ENCODE data around the gene CHRNA4. TPM values are rescaled to one million over a fixed set of nuclear protein-coding genes. Genes with fewer than 3 reads are reported as not detected.

The CHRNA4 gene
- polyA plus RNA-seq, 1 donor, result 0.45 TPM

- Histone ChIP-seq H3K27me3 (ENCODE audit: control insufficient read depth, insufficient read depth, low read length) (no peaks in the 10 kb centered on the region), H3K9me3 (ENCODE audit: control insufficient read depth, low read depth, low read length) (no peaks in the 10 kb centered on the region), H3K4me1 (ENCODE audit: control insufficient read depth, insufficient read depth, low read length) (peaks cover 3% of the 10 kb centered on the region), H3K27ac (ENCODE audit: low read length) (no peak overlapping the region), H3K36me3 (ENCODE audit: control insufficient read depth, insufficient read depth, low read length) (no peaks in the 10 kb centered on the region), H3K4me3 (ENCODE audit: low read length) (no peak overlapping the region)
- DNase-seq, result peak; percentile 36 to 73
- no CpG with 5 or more reads among the region's 13 CpGs for WGBS (ENCODE audit: insufficient coverage, low lambda C conversion rate)
Observed at GRCh38 chr20:63330940-63331339, 30.2 kb downstream of the CHRNA4 start.

GRCh38 chr20:63330084-63330760 lies 30.9 kb downstream of the CHRNA4 start:
- no CpG with 5 or more reads among the region's 20 CpGs for WGBS (ENCODE audit: insufficient coverage, low lambda C conversion rate)

DNA sequence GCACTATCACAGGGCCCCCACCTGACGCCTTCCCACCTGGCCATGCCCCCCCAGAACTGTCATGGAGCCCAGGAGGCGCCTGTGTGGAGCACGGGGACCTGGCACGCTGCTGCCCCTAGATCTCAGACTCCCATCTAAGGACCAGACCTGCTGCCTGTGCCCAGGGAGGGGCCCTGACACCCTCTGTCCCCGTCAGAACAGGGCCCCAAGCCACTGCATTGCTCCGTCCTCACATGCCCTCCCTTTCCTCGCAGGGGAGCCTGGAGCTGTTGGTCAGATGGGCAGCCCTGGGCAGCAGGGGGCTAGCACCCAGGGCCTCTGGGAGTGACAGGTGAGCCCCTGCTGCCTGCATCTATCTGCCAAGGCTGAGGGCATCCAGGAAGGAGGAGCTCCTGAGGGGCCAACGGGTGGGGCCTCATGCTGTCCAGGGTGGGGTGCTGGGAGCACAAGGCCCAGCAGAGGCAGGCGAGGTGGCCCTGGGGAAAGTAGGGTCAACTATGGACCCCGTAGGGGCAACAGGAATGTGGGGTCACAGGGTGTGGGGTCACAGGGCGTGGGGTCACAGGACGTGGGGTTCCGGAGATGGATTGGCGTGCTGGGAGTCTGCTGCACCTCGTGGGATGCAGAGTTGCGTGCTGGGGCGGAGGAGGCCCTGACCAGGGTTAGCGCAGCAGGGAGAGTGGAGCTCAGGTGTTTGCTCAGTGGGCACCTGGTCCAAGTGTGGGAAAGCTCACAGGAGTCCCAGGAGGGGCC lies 31.6 kb downstream of the CHRNA4 start:
- H3K4me1 ChIP-seq (ENCODE audit: control insufficient read depth, insufficient read depth, low read length), result peaks cover 3% of the 10 kb centered on the region
- no peaks in the 10 kb centered on the region for H3K9me3 ChIP-seq (ENCODE audit: control insufficient read depth, low read depth, low read length)
- no peak overlapping the region for H3K4me3 ChIP-seq (ENCODE audit: low read length)
- no peaks in the 10 kb centered on the region for H3K36me3 ChIP-seq (ENCODE audit: control insufficient read depth, insufficient read depth, low read length)
- no CpG with 5 or more reads among the region's 18 CpGs for WGBS (ENCODE audit: insufficient coverage, low lambda C conversion rate)
- DNase-seq, result no peak
- H3K27ac ChIP-seq (ENCODE audit: low read length), result no peak overlapping the region
- H3K27me3 ChIP-seq (ENCODE audit: control insufficient read depth, insufficient read depth, low read length), result no peaks in the 10 kb centered on the region

More at GRCh38 chr20:63330084-63330760, 30.9 kb downstream of the CHRNA4 start:
- Histone ChIP-seq H3K4me1 (ENCODE audit: control insufficient read depth, insufficient read depth, low read length) (peaks cover 3% of the 10 kb centered on the region), H3K9me3 (ENCODE audit: control insufficient read depth, low read depth, low read length) (no peaks in the 10 kb centered on the region), H3K27ac (ENCODE audit: low read length) (no peak overlapping the region), H3K4me3 (ENCODE audit: low read length) (no peak overlapping the region), H3K27me3 (ENCODE audit: control insufficient read depth, insufficient read depth, low read length) (no peaks in the 10 kb centered on the region), H3K36me3 (ENCODE audit: control insufficient read depth, insufficient read depth, low read length) (no peaks in the 10 kb centered on the region)
- no peak for DNase-seq

DNA sequence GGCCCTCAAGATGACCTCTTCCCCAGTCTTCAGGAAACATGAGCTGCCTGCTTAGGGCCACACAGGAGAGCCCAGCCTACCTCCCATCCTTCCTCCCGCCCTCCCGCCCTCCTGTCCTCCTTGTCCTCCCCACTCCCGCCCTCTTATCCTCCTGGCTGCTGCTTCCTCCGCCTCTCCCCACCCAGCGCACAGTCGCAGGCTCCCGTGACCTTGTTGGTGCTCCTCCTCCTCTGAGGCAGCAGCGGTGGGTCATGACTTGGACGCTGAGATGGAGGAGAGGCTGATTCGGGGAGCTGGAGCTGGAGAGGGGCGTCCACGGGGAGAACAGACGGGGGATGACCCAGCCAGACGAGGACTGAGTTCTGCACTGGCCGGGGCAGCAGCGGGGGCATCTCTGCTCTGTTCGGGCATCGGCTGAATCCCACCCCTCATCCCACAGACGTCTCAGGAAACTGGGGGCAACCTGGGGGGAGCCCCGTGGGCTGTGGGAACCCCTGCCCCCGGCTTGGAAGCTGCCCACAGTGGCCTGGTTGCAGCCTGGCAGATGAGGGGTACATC lies 32.4 kb downstream of the CHRNA4 start:
- no peak overlapping the region for H3K27ac ChIP-seq (ENCODE audit: low read length)
- H3K4me3 ChIP-seq (ENCODE audit: low read length), result no peak overlapping the region
- H3K27me3 ChIP-seq (ENCODE audit: control insufficient read depth, insufficient read depth, low read length), result no peaks in the 10 kb centered on the region
- no peaks in the 10 kb centered on the region for H3K36me3 ChIP-seq (ENCODE audit: control insufficient read depth, insufficient read depth, low read length)
- DNase-seq, result no peak
- no peaks in the 10 kb centered on the region for H3K9me3 ChIP-seq (ENCODE audit: control insufficient read depth, low read depth, low read length)
- no CpG with 5 or more reads among the region's 21 CpGs for WGBS (ENCODE audit: insufficient coverage, low lambda C conversion rate)
- peaks cover 3% of the 10 kb centered on the region for H3K4me1 ChIP-seq (ENCODE audit: control insufficient read depth, insufficient read depth, low read length)

GRCh38 chr20:63328026-63328700 lies 33.0 kb downstream of the CHRNA4 start:
- no CpG with 5 or more reads among the region's 20 CpGs for WGBS (ENCODE audit: insufficient coverage, low lambda C conversion rate)
- Histone ChIP-seq H3K36me3 (ENCODE audit: control insufficient read depth, insufficient read depth, low read length) (no peaks in the 10 kb centered on the region), H3K27ac (ENCODE audit: low read length) (no peak overlapping the region), H3K9me3 (ENCODE audit: control insufficient read depth, low read depth, low read length) (no peaks in the 10 kb centered on the region), H3K27me3 (ENCODE audit: control insufficient read depth, insufficient read depth, low read length) (no peaks in the 10 kb centered on the region), H3K4me1 (ENCODE audit: control insufficient read depth, insufficient read depth, low read length) (peaks cover 3% of the 10 kb centered on the region), H3K4me3 (ENCODE audit: low read length) (no peak overlapping the region)
- DNase-seq, result no peak

DNA sequence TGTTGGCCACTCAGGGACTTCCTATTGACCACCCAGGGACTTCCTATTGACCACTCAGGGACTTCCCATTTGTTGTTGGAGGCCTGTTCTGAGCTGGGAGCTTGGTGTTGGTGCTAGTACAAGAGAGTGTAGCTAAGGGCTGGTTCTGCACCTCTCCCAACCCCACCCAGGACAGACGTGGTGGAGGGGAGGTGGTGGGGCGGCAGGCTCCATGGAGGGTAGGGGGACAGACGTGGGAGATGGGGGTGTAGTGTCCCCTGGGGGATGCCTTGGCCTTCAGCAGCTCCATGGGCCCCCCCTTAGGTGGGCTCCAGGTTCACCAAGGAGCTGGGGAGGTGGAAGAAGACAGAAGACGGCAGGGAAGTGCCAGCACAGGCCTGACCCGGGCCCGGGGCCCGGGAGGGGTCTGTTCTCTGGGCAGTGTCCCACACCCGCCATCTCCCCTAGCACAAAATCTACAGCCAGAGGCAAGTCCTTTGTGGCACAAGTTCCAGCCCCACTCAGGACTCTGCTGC lies 33.9 kb downstream of the CHRNA4 start:
- Histone ChIP-seq H3K36me3 (ENCODE audit: control insufficient read depth, insufficient read depth, low read length) (no peaks in the 10 kb centered on the region), H3K27me3 (ENCODE audit: control insufficient read depth, insufficient read depth, low read length) (peaks cover 8% of the 10 kb centered on the region), H3K4me3 (ENCODE audit: low read length) (no peak overlapping the region), H3K9me3 (ENCODE audit: control insufficient read depth, low read depth, low read length) (no peaks in the 10 kb centered on the region), H3K27ac (ENCODE audit: low read length) (no peak overlapping the region), H3K4me1 (ENCODE audit: control insufficient read depth, insufficient read depth, low read length) (peaks cover 3% of the 10 kb centered on the region)
- no peak for DNase-seq
- WGBS (ENCODE audit: insufficient coverage, low lambda C conversion rate), result no CpG with 5 or more reads among the region's 8 CpGs

- Histone ChIP-seq H3K27me3 (ENCODE audit: control insufficient read depth, insufficient read depth, low read length) (peaks cover 10% of the 10 kb centered on the region), H3K4me3 (ENCODE audit: low read length) (no peak overlapping the region), H3K27ac (ENCODE audit: low read length) (no peak overlapping the region), H3K4me1 (ENCODE audit: control insufficient read depth, insufficient read depth, low read length) (peaks cover 3% of the 10 kb centered on the region), H3K9me3 (ENCODE audit: control insufficient read depth, low read depth, low read length) (no peaks in the 10 kb centered on the region), H3K36me3 (ENCODE audit: control insufficient read depth, insufficient read depth, low read length) (no peaks in the 10 kb centered on the region)
- no peak for DNase-seq
- WGBS (ENCODE audit: insufficient coverage, low lambda C conversion rate), result no CpG with 5 or more reads among the region's 15 CpGs
Observed at GRCh38 chr20:63326314-63327230, 34.6 kb downstream of the CHRNA4 start.

DNA sequence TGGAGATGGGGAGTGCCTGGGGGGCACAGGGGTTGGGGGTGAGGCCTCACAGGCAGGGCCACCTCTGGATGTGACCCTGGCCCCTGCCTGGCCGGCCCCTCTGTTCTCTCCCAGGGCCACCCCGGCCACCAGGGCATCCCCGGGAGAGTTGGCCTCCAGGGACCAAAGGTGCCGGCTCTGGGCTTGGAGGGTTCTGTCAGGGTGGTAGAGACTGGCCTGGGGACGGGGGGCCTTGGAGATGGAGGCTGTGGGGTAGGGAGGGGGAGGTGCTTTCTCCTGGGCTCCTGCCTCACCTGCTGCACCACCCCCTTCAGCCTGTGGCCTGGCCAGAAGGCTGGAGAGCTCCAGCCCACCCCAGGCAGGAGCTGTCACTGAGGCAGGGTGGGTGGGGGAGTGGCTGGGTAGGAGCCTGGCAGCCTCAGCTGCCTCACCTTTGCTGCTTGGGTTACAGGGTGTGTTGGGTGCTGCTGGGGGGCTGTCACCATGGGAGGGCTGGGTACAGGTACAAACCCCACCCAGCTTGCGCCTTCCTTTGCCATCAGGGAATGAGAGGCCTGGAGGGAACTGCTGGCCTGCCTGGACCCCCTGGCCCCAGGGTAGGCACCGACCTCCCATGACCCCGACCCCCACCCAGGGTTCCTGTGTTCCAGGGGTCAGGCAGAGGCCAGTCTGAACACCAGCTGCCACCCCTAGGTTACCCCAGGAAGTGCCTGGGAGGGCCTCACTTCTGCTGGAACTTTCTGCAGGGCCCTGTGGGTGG lies 35.4 kb downstream of the CHRNA4 start:
- no peak for DNase-seq
- WGBS (ENCODE audit: insufficient coverage, low lambda C conversion rate), result no CpG with 5 or more reads among the region's 8 CpGs
- Histone ChIP-seq H3K4me1 (ENCODE audit: control insufficient read depth, insufficient read depth, low read length) (peaks cover 2% of the 10 kb centered on the region), H3K4me3 (ENCODE audit: low read length) (no peak overlapping the region), H3K27me3 (ENCODE audit: control insufficient read depth, insufficient read depth, low read length) (peaks cover 10% of the 10 kb centered on the region), H3K27ac (ENCODE audit: low read length) (no peak overlapping the region), H3K36me3 (ENCODE audit: control insufficient read depth, insufficient read depth, low read length) (no peaks in the 10 kb centered on the region), H3K9me3 (ENCODE audit: control insufficient read depth, low read depth, low read length) (no peaks in the 10 kb centered on the region)

GRCh38 chr20:63325021-63325471 lies 36.1 kb downstream of the CHRNA4 start:
- H3K36me3 ChIP-seq (ENCODE audit: control insufficient read depth, insufficient read depth, low read length), result no peaks in the 10 kb centered on the region
- no CpG with 5 or more reads among the region's 10 CpGs for WGBS (ENCODE audit: insufficient coverage, low lambda C conversion rate)
- peaks cover 10% of the 10 kb centered on the region for H3K27me3 ChIP-seq (ENCODE audit: control insufficient read depth, insufficient read depth, low read length)

More at GRCh38 chr20:63325021-63325471, 36.1 kb downstream of the CHRNA4 start:
- Histone ChIP-seq H3K4me3 (ENCODE audit: low read length) (no peak overlapping the region), H3K4me1 (ENCODE audit: control insufficient read depth, insufficient read depth, low read length) (peaks cover 2% of the 10 kb centered on the region), H3K27ac (ENCODE audit: low read length) (no peak overlapping the region), H3K9me3 (ENCODE audit: control insufficient read depth, low read depth, low read length) (no peaks in the 10 kb centered on the region)
- no peak for DNase-seq

Measured in large intestine (tissue), 3 donors.